Suprapubic skin (tissue), 4 donors: ENCODE measurements around the gene ITGA2B. TPM values are rescaled to one million over a fixed set of nuclear protein-coding genes. Genes with fewer than 3 reads are reported as not detected.
A peak's percentile ranks its signal among the peaks of the same experiment; 100 is the strongest.

Experiments
- DNase-seq, 2 donors: peaks; one replicate each; pipeline ENCODE4 v3.0.0-alpha.2; 2019; ENCODE audit warnings: low spot score in 2 of 2
- H3K27ac ChIP-seq: fragments of 200-600 bp; sonication (generic); one replicate; pipeline ENCODE4 v1.5.1; 2019
- H3K27me3 ChIP-seq: fragments of 200-600 bp; sonication (generic); one replicate; pipeline ENCODE4 v1.5.1; 2019
- H3K36me3 ChIP-seq: fragments of 200-600 bp; sonication (generic); one replicate; pipeline ENCODE4 v1.5.1; 2019
- H3K4me1 ChIP-seq: fragments of 200-600 bp; sonication (generic); one replicate; pipeline ENCODE4 v1.5.1; 2019
- H3K4me3 ChIP-seq: fragments of 200-600 bp; sonication (generic); one replicate; pipeline ENCODE4 v1.5.1; 2019; ENCODE audit warnings: mild to moderate bottlenecking
- H3K9me3 ChIP-seq: fragments of 200-600 bp; sonication (generic); one replicate; pipeline ENCODE4 v1.5.1; 2019
- EP300 ChIP-seq: sonication (generic); formaldehyde crosslinking; IDR thresholded peaks from one replicate; pipeline ENCODE4 v1.6.1; 2017; ENCODE audit warnings: antibody characterized with exemption
- POLR2A ChIP-seq, 2 donors: fragments of 450-650 bp; IDR thresholded peaks; one replicate each; pipeline ENCODE4 v1.6.1; 2017; ENCODE audit warnings: antibody characterized with exemption in 2 of 2, mild to moderate bottlenecking in 2 of 2, moderate library complexity in 2 of 2
- POLR2AphosphoS5 ChIP-seq, 3 donors: sonication (generic); formaldehyde crosslinking; IDR thresholded peaks; one replicate each; pipeline ENCODE4 v1.6.1; 2017; ENCODE audit warnings: antibody characterized with exemption in 3 of 3
- WGBS: methylation state at CpG from one replicate; pipeline ENCODE4 v1.1.5; 2018; 5-methylcytosine and 5-hydroxymethylcytosine counted together
- total RNA-seq, 4 donors: library from RNA; depleted of rRNA; stranded (reverse); fragments of >200 nt; gene quantifications; one replicate each; pipeline ENCODE4 v1.1.0, GENCODE V29; 2016
- TF ChIP-seq, protein P1 (sequence below), 2 donors: fragments of 200-600 bp in 1 of 2; fragments of 450-650 bp in 1 of 2; sonication (generic) in 1 of 2; IDR thresholded peaks; one replicate each; pipeline ENCODE4 v1.5.1; 2016 to 2019; ENCODE audit warnings: antibody characterized with exemption in 2 of 2, mild to moderate bottlenecking in 1 of 2, moderate library complexity in 1 of 2

ITGA2B gene
- total RNA-seq, 4 donors from 2014 or later, result 0.45 to 0.48 TPM; not detected in 2

DNA sequence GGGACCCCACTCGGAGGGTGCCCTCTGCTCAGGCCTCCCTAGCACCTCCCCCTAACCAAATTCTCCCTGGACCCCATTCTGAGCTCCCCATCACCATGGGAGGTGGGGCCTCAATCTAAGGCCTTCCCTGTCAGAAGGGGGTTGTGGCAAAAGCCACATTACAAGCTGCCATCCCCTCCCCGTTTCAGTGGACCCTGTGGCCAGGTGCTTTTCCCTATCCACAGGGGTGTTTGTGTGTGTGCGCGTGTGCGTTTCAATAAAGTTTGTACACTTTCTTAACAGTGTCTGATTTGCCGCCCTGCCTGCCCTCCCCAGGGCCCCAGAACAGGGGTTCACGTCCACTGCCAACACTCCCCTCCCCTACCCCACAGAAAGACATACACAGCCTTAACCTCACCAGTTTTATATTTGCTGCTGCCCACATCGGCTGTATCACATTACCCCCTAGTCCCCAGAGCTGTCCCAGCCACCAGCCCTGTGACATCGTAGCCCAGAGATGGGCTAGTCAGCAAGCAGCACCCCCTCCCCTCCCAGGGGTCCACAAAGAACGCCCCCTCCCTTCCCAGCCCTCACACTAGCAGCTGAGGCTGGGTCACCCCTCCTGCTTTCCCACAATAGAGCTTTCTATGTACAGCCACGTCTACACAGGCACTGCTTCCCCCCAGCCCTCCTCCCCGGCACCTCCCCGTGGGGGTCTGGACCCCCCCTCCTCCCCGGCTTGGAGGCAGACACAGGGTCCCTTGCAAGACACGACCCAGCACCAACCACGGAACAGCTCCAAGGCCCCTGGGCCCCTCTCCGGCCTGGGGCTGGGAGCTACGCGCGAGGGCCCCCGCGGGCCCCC is 36.4 kb downstream of the ITGA2B start:
- no peak for TF ChIP-seq POLR2A (IDR thresholded peaks at IDR 0.05)
- TF ChIP-seq EP300, result no peak
- TF ChIP-seq, protein P1, sequence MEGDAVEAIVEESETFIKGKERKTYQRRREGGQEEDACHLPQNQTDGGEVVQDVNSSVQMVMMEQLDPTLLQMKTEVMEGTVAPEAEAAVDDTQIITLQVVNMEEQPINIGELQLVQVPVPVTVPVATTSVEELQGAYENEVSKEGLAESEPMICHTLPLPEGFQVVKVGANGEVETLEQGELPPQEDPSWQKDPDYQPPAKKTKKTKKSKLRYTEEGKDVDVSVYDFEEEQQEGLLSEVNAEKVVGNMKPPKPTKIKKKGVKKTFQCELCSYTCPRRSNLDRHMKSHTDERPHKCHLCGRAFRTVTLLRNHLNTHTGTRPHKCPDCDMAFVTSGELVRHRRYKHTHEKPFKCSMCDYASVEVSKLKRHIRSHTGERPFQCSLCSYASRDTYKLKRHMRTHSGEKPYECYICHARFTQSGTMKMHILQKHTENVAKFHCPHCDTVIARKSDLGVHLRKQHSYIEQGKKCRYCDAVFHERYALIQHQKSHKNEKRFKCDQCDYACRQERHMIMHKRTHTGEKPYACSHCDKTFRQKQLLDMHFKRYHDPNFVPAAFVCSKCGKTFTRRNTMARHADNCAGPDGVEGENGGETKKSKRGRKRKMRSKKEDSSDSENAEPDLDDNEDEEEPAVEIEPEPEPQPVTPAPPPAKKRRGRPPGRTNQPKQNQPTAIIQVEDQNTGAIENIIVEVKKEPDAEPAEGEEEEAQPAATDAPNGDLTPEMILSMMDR (IDR thresholded peaks at IDR 0.05), result no peak
- no peak for TF ChIP-seq POLR2AphosphoS5 (IDR thresholded peaks at IDR 0.05)
- Histone ChIP-seq H3K36me3 (peaks cover 47% of the 10 kb centered on the region), H3K4me3 (peak overlapping the region; percentile 53), H3K27ac (no peak overlapping the region), H3K9me3 (no peaks in the 10 kb centered on the region), H3K4me1 (peaks cover 25% of the 10 kb centered on the region), H3K27me3 (no peaks in the 10 kb centered on the region)
- DNase-seq, result peak in 1 of 2 donors; percentile 69
- 73% methylated on average over 13 of the region's 22 CpGs for WGBS

DNA sequence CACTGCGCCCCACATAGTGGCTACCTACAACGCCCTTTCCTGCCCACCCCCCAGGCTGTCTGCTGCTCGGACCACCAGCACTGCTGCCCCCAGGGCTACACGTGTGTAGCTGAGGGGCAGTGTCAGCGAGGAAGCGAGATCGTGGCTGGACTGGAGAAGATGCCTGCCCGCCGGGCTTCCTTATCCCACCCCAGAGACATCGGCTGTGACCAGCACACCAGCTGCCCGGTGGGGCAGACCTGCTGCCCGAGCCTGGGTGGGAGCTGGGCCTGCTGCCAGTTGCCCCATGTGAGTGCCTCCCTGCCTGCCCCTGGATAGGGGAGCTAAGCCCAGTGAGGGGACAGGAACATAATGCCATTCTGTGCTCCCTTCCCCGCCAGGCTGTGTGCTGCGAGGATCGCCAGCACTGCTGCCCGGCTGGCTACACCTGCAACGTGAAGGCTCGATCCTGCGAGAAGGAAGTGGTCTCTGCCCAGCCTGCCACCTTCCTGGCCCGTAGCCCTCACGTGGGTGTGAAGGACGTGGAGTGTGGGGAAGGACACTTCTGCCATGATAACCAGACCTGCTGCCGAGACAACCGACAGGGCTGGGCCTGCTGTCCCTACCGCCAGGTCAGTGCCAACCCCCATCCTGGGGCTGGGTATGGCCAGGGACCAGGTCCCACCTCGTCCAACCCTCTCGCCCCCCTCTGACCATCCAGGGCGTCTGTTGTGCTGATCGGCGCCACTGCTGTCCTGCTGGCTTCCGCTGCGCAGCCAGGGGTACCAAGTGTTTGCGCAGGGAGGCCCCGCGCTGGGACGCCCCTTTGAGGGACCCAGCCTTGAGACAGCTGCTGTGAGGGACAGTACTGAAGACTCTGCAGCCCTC is 37.3 kb downstream of the ITGA2B start:
- TF ChIP-seq EP300 (no peak), POLR2A (IDR thresholded peaks at IDR 0.05) (no peak), POLR2AphosphoS5 (IDR thresholded peaks at IDR 0.05) (no peak)
- TF ChIP-seq, protein P1 (IDR thresholded peaks at IDR 0.05), result no peak
- peak in 1 of 2 donors; percentile 67 for DNase-seq
- Histone ChIP-seq H3K27me3 (no peaks in the 10 kb centered on the region), H3K36me3 (peaks cover 47% of the 10 kb centered on the region), H3K9me3 (no peaks in the 10 kb centered on the region), H3K4me1 (peaks cover 33% of the 10 kb centered on the region), H3K4me3 (no peak overlapping the region), H3K27ac (no peak overlapping the region)
- WGBS, result 98% methylated on average over 17 of the region's 36 CpGs

DNA sequence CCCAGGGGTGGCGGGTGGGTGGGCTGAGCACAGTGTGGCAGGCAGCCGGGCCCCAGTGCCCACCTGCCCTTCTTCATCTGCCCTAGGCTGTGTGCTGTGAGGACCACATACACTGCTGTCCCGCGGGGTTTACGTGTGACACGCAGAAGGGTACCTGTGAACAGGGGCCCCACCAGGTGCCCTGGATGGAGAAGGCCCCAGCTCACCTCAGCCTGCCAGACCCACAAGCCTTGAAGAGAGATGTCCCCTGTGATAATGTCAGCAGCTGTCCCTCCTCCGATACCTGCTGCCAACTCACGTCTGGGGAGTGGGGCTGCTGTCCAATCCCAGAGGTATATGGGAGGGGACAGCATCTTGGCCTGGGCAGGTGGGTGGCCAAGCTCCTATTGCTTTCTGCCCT is 38.0 kb downstream of the ITGA2B start:
- WGBS, result 97% methylated on average over 5 of the region's 8 CpGs
- H3K27ac ChIP-seq, result no peak overlapping the region
- H3K36me3 ChIP-seq, result peaks cover 47% of the 10 kb centered on the region
- peaks cover 39% of the 10 kb centered on the region for H3K4me1 ChIP-seq
- H3K4me3 ChIP-seq, result no peak overlapping the region
- peak in 1 of 2 donors; percentile 62 for DNase-seq
- no peaks in the 10 kb centered on the region for H3K27me3 ChIP-seq
- TF ChIP-seq POLR2A (IDR thresholded peaks at IDR 0.05), result no peak
- no peak for TF ChIP-seq EP300
- TF ChIP-seq, protein P1 (IDR thresholded peaks at IDR 0.05), result no peak
- TF ChIP-seq POLR2AphosphoS5 (IDR thresholded peaks at IDR 0.05), result no peak
- H3K9me3 ChIP-seq, result no peaks in the 10 kb centered on the region

DNA sequence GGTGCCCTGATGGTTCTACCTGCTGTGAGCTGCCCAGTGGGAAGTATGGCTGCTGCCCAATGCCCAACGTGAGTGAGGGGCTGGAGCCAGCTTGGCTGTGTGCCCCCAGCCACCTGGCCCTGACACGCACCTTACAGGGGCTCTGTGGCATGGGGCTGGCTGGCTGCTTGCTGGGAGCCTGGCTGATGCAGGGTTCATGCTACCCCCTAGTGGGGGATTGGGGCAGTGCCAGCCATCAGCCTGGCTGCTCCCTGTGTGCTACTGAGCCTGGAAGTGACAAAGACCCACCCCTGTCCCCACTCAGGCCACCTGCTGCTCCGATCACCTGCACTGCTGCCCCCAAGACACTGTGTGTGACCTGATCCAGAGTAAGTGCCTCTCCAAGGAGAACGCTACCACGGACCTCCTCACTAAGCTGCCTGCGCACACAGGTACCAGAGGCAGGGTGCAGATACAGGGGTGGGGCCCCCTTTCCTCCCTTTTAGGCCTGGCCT is 38.7 kb downstream of the ITGA2B start:
- TF ChIP-seq POLR2A (IDR thresholded peaks at IDR 0.05) (no peak), EP300 (no peak), POLR2AphosphoS5 (IDR thresholded peaks at IDR 0.05) (no peak)
- TF ChIP-seq, protein P1 (IDR thresholded peaks at IDR 0.05), result peak; percentile 24 to 72
- WGBS, result 70% methylated on average over 6 of the region's 6 CpGs
- Histone ChIP-seq H3K27me3 (no peaks in the 10 kb centered on the region), H3K27ac (no peak overlapping the region), H3K36me3 (peaks cover 47% of the 10 kb centered on the region), H3K9me3 (no peaks in the 10 kb centered on the region), H3K4me1 (peaks cover 46% of the 10 kb centered on the region), H3K4me3 (no peak overlapping the region)
- no peak for DNase-seq
